GM19452 (cell line): Measurements from ENCODE around the gene PYCR2.
A peak's percentile ranks its signal among the peaks of the same experiment; 100 is the strongest.
"Not testable (repeated sequence)": the region's sequence is repeated elsewhere in the genome, so short reads cannot be mapped to it uniquely, and the experiment has no call there.

Source experiments
- ATAC-seq: cut with Tn5 transposase; IDR thresholded peaks from one replicate; pipeline ENCODE4 v1.9.1; 2021; ENCODE audit not compliant: unreplicated experiment

Gene PYCR2

DNA sequence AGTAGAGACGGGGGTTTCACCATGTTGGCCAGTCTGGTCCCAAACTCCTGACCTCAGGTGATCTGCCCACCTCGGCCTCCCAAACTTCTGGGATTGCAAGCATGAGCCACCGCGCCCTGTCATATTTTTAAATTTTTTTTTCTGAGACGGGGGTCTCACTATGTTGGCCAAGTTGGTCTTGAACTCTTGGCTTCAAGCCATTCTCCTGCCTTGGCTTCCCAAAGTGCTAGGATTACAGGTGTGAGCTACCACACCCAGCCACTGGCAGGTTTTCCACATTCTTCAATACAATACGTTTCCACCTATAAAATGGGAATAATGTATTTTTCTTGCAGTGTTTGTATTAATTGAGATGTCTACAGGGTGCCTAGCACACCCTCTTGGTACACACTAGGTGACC is 31.7 kb downstream of the PYCR2 start:
- no peak for ATAC-seq

DNA sequence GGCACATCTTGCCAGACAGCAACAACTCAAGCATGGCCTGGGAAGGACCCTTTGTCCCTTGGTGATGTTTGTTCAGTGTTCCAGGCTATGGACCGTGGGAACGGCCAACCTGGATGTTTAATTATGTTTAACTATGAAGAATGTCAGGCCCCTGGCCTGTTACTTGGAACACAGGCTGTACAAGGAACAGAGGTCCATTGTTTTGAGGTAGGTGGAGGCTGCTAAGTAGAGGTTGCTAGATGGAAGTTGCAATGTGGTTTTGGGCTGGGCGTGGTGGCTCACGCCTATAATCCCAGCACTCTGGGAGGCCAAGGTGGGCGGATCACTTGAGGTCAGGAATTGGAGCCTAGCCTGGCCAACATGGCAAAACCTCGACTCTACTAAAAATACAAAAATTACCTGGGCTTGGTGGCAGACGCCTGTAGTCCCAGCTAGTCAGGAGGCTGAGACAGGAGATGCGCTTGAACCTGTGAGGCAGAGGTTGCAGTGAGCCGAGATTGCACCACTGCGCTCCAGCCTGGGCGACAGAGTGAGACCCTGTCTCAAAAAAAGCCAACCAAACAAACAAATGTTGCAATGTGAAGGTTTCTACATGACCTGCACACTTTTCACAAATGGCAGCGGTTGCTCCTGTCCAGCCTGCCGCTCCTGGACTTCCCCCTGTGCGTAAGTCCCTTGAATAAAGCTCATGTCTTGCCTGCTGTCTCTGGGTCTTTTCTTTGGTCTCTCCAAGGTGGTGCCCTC is 32.6 kb downstream of the PYCR2 start:
- no peak for ATAC-seq

DNA sequence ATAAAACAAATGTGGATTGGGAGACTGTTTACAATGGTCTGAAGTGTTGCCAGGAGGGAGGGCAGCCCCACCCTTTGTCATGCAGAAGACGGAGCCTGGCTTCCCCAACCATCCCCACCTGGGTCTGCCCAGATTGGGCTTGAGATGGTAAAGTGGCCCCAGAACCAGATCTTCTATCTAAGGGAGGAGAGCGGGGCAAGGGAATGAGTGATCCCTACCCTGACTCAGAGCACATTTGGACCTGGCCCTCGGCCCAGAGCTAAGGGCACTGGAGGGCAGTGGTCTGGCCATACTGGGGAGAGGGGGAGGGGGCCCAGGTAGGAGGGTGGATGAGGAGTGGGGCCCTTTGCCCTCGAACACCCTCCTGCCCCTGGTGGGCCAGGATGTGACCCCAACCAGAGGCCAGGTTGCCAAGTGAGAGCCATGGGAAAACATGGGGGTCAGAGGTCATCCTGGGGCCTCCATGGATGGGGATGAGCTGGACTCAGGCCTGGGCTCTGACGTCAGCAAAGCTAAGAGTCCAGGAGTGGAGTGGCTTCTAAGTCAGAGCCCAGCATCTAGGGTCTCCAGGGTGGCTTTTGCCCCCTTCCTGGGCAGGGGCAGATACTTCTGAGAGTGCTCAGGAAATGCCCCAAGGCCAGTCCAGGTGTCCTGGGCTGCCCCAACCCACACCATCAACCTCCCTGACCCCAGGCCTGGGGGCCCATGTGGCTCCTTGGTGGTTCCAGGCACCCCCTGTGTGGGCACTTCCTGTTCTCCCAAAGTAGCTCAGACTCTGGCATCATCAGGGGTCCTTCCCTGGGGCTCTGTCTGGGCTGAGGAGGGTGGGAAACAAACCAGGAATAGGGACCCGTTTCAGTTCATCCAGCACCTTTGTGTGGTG is 33.5 kb downstream of the PYCR2 start:
- ATAC-seq = no peak

DNA sequence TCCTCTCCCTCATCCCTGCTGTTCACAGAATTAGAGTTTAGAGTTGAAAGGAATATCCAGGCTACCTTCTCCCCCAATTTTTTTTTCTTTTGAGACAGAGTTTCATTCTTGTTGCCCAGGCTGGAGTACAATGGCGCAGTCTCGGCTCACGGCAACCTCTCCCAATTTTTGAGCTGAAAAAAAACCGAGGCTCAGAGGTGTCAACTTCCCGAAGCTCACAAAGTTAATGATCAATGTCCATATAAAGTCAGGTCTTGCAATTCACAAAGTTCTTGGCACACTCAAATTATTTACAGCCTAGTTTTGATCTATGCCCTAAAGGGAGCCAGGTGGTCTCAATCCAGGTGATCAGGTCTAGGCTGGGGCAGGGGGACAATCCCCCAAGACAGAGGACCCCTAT is 34.3 kb downstream of the PYCR2 start:
- no peak for ATAC-seq

DNA sequence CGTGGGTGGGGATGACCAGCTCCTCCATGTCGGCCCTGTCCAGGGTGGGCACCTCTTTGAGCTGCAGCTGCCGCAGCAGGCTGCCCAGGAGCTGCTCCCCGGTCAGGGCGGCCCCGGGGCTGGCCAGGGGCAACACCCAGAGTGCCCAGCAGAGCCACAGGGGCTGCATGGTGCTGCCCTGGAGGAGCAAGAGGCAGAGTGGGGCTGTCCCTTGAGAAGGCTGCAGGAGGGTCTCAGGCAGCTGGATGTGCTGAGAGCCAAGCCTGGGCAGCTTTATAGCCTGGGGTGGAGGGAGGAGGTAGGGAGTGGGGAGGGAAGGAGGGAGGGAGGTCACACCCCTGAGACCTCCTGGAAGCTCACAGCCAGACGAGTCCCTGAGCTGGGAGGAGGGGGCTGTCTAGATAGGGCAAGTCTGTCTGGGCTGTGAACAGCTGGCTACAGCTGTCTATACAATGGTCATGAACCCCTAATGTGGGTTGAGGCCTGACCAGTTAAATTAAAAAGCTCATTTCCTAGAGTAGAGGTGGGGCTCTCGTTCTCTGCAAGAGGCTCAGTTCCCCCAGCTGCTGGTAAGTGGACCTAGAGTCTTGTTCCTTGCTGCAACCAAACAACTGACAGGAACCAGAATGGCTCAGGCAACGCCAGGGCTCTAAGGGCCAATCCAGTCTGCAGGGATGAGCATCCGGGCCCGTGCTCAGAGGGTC is 35.0 kb downstream of the PYCR2 start, which contains the start of gene LEFTY1:
TSS of gene LEFTY1 (minus strand) at position 249 of the 704 bp plus-strand sequence. CDS start at position 169, 80 bp downstream.
- no peak for ATAC-seq

DNA sequence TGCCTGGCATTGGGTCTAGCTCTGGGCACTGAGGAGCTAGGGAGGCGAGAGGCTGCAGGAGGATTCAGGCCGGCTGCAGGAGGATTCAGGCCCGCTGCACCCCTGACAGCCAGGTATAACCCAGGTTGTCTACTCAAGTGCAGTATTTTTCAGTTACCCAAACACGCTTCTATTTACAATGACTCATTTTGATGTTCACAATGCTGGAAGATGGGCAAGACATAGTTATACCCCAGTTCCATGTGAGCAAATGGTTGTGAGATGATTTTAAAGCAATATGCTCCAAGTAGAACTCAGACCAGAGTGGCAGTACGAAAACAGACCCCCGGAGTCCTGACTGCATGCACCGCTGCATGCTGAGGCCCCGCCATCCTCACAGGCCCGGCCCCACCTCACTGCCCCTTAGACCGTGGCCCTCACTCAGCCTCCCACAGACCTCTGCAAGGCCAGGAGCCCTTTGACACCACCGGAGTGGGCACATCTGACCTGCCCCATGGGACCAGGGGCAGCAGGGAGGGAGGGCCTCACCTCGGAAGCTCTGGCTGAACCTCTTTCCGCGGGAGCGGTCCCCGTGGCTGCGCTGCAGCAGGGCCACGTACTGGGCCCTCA is 35.7 kb downstream of the PYCR2 start:
- ATAC-seq = no peak

DNA sequence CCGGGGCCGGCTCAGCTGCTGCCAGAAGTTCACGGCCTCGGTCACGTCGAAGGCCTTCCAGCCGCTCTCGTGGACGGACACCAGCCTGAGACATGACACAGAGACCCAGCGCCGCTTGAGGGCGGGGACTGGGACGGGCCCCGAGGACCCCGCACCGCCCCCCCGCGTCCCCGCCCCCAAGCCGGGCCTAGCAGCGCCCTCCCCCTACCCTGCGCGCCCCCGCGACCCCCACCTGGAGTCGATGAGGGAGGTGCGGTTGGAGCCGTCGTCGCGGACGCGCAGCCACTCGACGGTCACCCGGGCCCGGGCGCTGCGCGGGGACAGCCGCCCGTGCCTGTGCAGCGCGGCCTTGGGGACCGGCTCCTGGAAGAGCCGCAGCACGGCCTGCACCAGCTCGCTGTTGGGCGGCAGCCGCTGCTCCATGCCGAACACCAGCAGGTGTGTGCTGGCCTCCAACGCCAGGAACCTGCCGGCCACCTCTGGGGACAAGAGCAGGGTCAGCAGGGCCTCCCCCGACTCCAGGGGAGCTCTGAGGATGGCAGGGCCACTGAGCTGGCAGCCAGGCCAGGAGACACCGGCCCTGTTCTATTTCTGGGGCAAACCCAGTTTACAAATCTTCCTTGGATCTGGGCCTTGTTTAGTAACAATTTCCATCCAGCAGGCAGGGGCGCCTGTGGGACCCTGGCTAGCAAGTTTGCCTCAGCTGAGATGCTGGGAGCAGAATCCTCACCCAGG is 36.3 kb downstream of the PYCR2 start:
- ATAC-seq = not testable (repeated sequence)

DNA sequence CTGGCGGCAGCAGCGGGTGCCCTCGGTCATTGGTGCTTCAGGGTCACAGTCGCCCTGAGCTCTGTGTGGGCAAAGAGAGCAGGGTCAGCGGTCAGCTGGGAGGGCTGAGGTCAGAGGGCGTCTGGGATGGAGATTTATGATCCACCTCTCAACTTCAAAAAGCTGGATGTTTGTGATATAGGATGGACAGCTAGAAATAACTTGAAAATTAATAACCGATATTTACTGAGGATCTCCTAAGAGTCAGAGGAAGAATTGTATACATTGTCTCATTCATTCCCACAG is 37.1 kb downstream of the PYCR2 start:
- no peak for ATAC-seq

DNA sequence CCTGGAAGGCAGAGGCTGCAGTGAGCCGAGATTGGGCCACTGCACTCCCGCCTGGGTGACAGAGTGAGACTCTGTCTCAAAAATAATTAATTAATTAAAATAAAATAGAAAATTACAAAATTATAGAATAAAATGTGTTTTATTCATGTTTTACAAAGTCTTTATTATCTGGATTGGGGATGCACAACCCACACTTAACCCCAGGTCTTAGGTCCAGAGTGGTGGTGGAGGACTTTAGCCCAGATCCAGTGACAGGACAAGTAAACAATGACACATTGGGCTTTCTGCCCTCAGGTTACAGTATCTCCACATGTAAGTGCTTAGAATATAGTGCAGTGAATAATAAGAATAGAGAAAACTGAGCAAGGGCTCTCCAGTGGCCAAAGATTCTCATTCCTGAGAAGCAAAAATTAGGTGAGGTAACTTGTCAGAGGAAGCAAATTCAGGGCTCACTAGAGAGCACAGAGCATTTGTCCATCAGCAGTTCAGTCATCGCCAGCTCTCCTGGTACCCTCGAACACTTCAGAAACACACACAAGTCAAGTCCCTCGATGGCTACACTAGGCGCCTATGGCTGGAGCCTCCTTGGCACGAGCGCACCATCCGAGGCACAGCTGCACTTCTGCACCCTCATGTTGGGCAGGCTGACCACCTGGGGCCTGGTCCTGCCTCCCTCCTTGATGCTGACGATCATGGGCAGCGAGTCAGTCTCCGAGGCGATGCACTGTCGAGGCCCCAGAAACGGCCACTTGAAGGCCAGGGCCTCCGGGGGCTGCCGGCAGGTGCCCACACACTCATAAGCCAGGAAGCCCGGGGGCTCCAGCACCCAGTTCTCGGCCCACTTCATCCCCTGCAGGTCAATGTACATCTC is 37.7 kb downstream of the PYCR2 start:
- ATAC-seq = no peak

DNA sequence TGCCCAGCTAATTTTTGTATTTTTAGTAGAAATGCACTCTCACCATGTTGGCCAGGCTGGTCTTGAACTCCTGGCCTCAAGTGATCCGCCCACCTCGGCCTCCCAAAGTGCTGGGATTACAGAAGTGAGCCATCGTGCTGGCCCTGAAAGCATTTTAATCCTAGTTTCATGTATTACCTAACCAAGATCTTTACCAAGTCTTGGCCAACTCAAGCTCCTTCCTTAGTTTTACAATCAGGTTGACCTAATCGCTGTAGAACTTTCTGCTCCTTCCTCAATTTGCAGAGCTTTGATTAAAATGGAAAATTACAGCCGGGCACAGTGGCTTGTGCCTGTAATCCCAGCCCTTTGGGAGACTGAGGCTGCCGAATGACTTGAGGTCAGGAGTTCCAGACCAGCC is 38.7 kb downstream of the PYCR2 start:
- ATAC-seq = no peak

DNA sequence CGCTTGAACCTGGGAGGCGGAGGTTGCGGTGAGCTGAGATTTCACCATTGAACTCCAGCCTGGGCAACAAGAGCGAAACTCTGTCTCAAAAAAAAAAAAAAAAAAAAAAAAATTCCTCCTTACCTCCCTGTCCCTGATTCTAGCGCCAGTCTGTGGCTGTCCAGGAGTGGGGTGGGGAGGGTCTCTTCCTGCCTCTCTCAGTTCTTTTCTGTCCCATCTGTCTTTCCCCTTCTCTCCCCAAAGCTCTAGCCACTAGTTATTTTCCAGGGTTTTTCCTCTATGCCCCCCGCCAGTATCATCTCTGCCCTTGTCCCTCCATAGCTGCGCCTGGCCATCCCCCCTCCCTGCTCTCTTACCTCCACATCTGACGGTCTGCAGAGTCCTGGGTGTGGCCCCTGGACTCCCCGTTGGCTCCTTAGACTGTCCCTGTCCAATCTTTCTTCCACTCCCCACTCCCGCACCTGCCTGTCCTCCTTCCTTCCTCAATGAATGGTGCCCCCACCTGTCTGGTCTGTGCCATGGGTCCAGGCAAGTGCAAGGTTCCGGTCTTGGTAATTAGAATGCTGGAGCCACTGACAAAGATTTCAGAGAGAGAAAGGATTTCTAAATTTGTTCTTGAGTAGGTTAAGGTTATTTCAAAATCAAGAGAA is 40.3 kb downstream of the PYCR2 start:
- no peak for ATAC-seq

DNA sequence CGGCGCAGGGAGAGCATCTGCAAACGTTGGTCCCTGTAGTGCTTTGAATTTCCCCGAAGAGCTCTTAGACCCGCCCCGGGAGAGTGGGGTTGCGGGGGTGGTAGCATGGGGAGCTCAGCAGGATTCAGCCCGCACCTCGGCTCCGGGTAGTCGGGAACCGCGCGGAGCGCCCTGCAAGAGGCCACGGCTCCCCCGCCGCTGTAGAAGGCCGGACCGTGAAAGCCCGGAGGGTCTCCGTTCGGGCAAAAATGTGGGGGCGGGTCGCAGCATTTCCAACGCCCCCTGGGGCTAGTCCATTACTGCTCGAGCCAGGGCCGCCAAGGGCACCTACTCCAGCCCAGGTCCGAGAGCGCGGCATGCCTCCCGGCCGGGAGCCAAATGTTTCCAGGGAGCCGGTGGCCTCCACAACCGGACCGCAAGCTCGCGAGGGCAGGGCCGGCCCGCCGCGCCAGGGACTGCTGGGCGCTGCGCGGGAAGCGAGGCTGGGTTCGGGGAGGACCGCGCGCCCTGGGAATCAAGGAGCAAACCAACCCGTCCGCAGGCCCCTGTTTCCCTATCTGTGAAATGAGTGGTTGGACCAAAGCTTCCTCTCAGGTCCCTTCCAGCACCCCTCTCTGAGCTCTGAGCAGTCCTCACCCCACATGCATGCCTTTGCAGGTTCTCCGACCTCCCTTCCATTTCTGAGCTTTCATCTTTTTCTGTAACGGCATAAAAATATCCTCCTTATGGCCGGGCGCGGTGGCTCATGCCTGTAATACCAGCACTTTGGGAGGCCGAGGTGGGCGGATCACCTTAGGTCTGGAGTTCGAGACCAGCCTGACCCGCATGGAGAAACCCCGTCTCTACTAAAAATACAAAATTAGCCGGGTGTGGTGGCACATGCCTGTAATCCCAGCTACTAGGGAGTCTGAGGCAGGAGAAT is 41.1 kb downstream of the PYCR2 start:
- ATAC-seq = peak; percentile 26

DNA sequence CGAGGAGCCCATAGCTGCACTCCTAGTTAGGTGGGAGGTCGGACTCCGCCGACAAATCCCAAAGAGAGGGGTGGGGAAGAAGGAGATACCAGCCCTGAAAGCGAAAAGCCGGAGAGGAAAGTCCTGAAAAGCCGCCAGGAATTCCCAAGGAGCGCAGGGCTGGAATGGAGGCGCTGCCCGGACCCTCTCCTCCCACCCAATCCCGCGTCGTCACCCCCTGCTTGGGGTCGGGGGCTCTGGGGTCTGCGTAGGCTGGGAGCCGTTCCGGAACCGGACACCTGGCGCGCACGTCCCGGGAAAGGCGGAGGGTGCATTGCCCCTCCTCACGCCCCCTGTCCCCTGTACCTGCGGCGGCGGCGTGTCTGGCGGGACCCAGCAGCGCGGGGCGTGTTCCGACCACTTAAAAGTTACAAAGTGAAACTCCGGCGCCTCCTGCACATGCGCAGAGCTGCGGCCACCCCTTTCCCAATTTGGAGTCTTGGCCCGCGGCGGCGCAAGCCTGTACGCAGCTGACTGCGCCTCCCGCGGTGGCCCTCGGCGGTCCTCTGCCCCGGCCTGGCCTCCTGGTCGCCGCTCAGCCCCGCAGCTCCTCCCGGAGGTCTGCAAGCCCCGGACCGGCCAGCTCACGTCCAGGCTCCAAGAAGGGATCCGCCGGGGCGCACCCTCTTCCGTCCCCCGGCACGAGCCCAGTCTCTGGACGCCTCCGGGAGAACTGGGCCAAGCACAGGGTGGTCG is 41.9 kb downstream of the PYCR2 start, which contains the start of gene TMEM63A:
TSS of gene TMEM63A (minus strand) at position 422 of the 735 bp plus-strand sequence. CDS start 4,800 bp downstream, outside the sequence.
- peak; percentile 70 for ATAC-seq

DNA sequence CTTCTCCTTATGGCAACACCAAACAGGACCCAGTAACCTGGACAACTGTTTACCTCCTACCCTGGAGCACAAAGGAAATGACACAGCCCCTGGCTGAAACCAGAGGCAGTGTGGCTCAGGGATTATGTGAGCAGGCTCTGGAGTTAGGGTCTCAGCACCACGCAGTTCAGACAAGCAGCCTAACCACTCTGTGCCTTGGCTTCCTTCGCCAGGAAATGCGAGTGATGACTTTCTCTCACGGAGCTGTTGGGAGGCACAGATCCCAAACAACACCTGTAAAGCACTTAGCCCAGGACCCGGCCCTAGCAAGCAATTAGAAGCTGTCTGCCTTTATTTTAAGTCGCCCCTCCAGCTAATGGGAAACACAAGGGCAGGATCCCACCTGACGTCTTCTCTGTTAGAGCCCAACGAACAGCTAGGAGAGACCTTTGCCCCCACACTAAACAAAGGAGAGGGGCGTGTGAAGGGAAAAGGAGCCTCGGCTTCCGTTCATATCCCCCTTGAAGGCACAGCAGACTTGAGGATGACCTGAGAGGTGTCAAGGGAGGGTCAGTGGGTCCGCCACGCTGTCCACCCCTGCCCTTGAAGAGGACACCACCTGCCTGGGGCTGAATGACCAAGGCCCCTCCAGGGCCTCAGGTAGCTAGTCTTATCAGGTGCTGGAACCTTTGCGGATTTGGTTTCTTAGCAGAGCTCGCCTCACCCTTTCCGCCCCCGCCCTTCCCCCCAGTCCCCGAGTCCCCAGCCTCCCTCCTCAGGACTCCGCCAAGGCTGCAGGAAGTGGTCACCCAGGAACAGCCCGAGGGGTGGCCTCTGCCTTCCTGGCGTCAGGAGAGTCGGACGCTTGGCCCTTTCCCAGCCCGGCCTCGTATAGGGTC is 42.7 kb downstream of the PYCR2 start:
- ATAC-seq = no peak

DNA sequence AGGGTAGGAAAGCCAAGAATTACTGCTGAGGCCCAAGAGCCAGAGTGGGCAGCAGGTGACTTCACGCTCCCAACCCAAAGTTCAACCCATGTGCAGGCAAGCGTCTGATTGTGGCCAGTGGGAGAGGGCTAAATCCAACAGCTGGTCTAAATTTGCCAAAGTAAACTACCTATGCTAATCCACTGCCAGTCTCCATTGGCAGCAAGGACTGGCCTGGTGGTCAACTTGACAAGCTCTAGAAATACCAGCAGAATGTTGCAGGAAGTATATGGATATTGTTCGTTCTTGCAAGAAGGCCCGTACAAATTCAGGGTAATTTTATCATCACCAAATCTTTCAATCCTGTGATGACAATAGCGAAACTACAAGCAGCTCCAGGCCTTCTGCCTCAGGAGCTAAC is 43.4 kb downstream of the PYCR2 start:
- ATAC-seq = no peak

DNA sequence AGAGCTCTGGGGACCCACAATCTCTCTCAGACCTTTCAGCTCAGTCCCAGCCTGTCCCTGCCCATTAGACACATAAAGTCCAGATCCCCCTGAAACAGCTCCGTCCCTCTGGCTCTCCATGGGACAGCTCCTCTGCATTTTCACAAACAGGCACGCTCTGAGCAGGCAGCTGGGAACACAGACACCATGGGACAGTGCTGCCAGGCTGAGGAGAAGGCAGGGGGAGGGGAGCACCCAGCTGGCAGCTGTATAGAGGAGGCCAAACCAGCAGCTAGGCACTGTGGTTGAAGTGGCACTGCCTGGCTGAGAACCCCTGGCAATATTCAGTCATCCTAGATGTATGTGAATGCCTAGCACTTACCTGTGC is 43.8 kb downstream of the PYCR2 start:
- ATAC-seq = no peak
